ENCODE measurements around the gene CIAPIN1.

CIAPIN1 gene

DNA sequence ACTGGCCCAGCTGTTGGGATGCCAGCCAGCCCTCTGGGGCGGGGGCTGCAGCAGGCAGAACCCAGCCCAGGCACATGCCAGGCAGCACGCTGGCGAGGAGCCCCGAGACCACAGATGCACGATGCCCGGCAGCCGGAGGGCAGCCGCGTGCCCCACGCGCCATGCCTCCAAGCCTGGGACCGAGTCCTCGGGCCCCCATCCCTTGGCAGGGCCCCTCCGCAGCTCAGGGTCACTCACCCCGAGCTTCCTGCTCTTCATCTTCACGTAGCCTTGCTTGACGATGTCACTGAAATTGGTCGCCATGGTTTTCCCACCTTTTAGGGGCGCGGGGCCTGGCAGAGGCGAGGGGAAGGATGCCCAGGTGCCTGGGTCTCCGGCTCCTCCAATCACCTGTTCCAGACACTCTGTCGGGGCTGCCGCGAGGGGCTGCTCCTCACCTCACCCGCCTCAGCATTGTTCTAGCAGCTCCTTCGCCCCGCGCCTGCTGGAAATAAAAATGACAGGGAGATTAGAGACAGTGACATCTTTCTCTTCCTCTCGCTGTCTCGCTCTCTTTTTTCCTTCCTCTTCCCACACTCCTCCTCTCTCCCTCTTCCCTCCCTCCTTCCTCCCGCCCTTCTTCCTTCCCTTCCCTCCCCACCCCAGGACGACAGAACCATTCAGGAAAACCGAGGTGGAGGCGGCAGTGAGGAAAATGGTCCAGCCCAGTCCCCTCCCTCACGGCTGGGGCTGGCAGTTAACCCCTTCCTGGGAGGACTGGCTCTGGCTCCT lies 32.2 kb upstream of the CIAPIN1 start:
- no peaks in the 10 kb centered on the region for H3K27me3 ChIP-seq (ENCODE audit: insufficient read depth, low read length, poor library complexity)
- H3K79me2 ChIP-seq (ENCODE audit: insufficient read depth, low read length): no peaks in the 10 kb centered on the region
- H3K4me1 ChIP-seq (ENCODE audit: insufficient read depth, low read length): no peaks in the 10 kb centered on the region
- H4K20me1 ChIP-seq (ENCODE audit: insufficient read depth, low read length): 0 out of 2 replicates have a peak, but pooled peaks cover 3% of the 10 kb centered on the region
- H3K36me3 ChIP-seq (ENCODE audit: insufficient read depth, low read length): no peaks in the 10 kb centered on the region
- DNase-seq (no peak), ATAC-seq (ENCODE audit: insufficient read depth, low read depth) (no peak)
- no peak overlapping the region for H3K4me3 ChIP-seq (ENCODE audit: low read depth in 1 of 2, low read length in 2 of 2)
- TF ChIP-seq EZH2 (IDR thresholded peaks at IDR 0.05; ENCODE audit: borderline replicate concordance, low read depth, low read length, severe bottlenecking) (no peak), CTCF (IDR thresholded peaks at IDR 0.05; ENCODE audit: borderline replicate concordance, extremely low read depth, low read length, poor library complexity, severe bottlenecking) (no peak)
- no peaks in the 10 kb centered on the region for H3K9me3 ChIP-seq (ENCODE audit: insufficient read depth, low read length, severe bottlenecking)
- H2AFZ ChIP-seq (ENCODE audit: low read depth, low read length): no peak overlapping the region
- H3K9ac ChIP-seq (ENCODE audit: low read depth, low read length): no peak overlapping the region
- H3K4me2 ChIP-seq (ENCODE audit: insufficient read depth, low read length): no peak overlapping the region
- H3K27ac ChIP-seq (ENCODE audit: low read length): no peak overlapping the region

DNA sequence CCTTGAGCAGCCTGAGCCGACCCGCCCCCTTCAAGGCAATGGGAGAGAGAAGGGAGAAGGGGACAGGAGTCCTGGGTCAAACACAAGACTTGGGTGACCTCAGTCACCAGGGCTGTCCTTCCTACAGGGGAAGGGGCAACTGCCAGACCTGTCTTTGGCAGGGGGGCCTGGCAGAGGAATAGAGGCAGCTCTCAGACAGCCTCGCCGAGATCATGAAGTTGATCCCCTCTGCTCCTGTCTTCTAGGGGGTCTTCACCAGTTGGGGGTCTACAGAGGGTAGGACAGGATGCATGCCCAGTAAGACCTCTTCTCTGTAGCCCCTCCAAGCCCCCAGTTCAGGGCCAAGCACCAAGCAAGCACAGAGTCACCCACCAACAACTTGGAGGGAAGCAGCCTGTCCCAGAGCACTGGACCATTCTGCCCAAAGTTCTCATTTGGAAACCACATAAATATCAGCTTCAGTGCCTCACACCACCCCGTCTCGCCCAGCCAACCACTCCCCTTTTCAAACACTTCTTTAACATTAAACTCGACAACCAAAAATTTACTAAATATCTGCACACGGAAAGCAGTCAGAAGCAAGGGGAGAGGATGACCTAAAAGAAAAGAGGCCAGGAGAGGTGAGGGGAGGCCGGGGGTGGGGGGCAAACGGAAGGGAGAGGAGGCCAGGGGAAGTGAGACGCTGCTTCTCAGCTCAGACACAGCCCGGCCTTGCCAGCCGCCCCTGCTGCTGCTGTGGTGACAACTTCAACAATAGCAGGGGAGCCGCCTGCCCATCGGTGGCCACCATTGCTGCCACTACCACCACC lies 31.4 kb upstream of the CIAPIN1 start:
- Histone ChIP-seq H3K4me3 (ENCODE audit: low read depth in 1 of 2, low read length in 2 of 2) (no peak overlapping the region), H3K9ac (ENCODE audit: low read depth, low read length) (no peak overlapping the region), H3K27ac (ENCODE audit: low read length) (no peak overlapping the region), H3K4me1 (ENCODE audit: insufficient read depth, low read length) (no peaks in the 10 kb centered on the region), H3K79me2 (ENCODE audit: insufficient read depth, low read length) (no peaks in the 10 kb centered on the region), H3K9me3 (ENCODE audit: insufficient read depth, low read length, severe bottlenecking) (no peaks in the 10 kb centered on the region), H3K36me3 (ENCODE audit: insufficient read depth, low read length) (no peaks in the 10 kb centered on the region), H3K4me2 (ENCODE audit: insufficient read depth, low read length) (no peak overlapping the region), H3K27me3 (ENCODE audit: insufficient read depth, low read length, poor library complexity) (no peaks in the 10 kb centered on the region), H2AFZ (ENCODE audit: low read depth, low read length) (no peak overlapping the region), H4K20me1 (ENCODE audit: insufficient read depth, low read length) (no peaks in the 10 kb centered on the region)
- no peak for ATAC-seq (ENCODE audit: insufficient read depth, low read depth)
- DNase-seq: no peak
- no peak for TF ChIP-seq CTCF (IDR thresholded peaks at IDR 0.05; ENCODE audit: borderline replicate concordance, extremely low read depth, low read length, poor library complexity, severe bottlenecking)
- no peak for TF ChIP-seq EZH2 (IDR thresholded peaks at IDR 0.05; ENCODE audit: borderline replicate concordance, low read depth, low read length, severe bottlenecking)

DNA sequence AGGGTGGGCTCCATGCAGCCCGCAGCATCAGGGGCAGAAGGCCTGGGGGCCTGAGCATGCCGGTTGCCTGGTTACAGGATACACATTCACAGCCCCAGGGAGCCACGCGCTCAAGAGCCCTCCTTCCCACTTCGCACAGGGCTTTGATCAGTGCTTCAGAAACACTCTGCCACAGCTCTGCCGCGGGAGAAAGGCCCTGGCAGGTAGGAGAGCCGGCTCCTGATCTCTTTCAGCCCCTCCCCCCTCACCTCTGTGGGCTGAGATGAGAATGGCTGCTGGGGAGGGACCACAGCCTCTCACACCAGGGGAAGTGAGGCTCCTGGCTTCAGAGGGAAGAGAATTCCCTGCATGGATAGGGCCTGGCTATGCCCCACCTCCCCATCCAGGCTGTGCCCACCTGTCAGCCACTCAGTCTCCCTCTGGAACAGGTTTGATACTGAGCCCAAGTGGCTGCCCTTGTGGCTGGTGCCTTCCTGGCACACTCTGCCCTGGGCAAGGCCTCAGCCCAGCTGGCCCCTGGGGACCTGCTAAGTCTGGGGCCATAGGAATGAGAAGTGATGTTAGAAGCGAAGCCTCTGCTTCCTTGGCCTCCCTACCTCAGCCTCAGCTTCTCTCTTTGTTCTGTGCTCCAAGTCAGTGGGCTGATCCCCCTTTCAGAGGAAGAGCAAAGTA lies 30.5 kb upstream of the CIAPIN1 start:
- Histone ChIP-seq H3K27ac (ENCODE audit: low read length) (no peak overlapping the region), H3K36me3 (ENCODE audit: insufficient read depth, low read length) (peaks cover 6% of the 10 kb centered on the region), H2AFZ (ENCODE audit: low read depth, low read length) (no peak overlapping the region), H3K4me2 (ENCODE audit: insufficient read depth, low read length) (no peak overlapping the region), H3K4me3 (ENCODE audit: low read depth in 1 of 2, low read length in 2 of 2) (no peak overlapping the region), H3K4me1 (ENCODE audit: insufficient read depth, low read length) (no peaks in the 10 kb centered on the region), H4K20me1 (ENCODE audit: insufficient read depth, low read length) (peaks cover 2% of the 10 kb centered on the region), H3K9ac (ENCODE audit: low read depth, low read length) (no peak overlapping the region), H3K79me2 (ENCODE audit: insufficient read depth, low read length) (no peaks in the 10 kb centered on the region), H3K27me3 (ENCODE audit: insufficient read depth, low read length, poor library complexity) (no peaks in the 10 kb centered on the region), H3K9me3 (ENCODE audit: insufficient read depth, low read length, severe bottlenecking) (no peaks in the 10 kb centered on the region)
- ATAC-seq (ENCODE audit: insufficient read depth, low read depth): no peak
- DNase-seq: no peak
- no peak for TF ChIP-seq EZH2 (IDR thresholded peaks at IDR 0.05; ENCODE audit: borderline replicate concordance, low read depth, low read length, severe bottlenecking)
